GM18508 (cell line): ENCODE measurements around the gene MYO7A.

Experiments used
- ATAC-seq: cut with Tn5 transposase; IDR thresholded peaks from one replicate; pipeline ENCODE4 v1.9.1; 2021; ENCODE audit warnings: moderate number of reproducible peaks; ENCODE audit not compliant: insufficient read depth, unreplicated experiment

MYO7A gene

DNA sequence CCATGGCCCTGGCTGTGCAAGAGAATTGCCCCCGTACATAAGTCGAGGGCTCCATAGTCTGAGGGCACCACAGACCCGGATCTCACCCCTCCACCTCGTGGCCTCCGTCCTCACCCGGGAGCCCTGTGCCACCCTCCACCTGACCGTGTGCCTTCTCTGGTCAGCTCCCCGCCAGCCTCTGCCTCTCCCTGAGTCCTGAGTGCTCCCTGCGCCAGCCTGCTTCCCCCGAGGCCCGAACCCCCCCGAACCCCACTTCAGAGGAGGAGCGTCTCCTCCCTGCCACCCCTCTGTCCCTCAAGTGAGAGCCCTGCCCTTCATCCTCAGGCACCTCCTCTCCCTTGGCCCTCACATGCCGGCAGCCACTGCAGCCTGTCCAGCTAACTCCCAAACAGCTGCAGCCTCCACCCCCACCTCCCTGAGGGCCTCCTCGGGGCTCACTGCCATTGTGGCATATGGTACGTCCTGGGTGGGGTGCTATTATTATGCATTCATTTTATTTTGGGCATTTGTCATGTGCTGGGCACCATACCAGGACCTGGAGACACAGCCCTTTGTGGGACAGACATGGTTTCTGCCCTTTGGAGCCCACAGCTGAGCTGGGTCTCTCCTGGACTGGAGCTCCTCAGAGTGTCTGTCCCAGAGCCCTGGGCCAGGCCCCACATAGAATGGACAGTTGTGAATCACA lies 67.2 kb downstream of the MYO7A start:
- ATAC-seq: no peak

DNA sequence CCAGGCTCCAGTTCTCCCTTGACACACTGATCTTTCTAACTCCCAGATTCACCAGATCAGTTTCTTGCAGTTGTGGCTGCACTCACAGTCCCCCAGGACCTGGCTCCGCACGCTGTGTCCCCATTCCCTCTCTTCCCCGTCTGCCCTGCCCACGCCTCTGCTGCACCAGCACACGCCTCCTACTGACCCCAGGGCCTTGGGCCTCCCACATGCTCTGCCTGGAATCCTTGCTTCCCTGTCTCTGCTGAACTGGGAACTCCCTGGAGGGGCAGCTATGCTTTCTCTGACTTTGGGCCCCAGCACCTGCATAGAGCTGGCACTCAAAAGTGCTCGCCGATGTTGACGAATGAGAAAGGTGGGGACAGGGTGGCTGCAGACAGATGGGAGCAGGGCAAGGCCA lies 68.9 kb downstream of the MYO7A start:
- ATAC-seq: no peak

DNA sequence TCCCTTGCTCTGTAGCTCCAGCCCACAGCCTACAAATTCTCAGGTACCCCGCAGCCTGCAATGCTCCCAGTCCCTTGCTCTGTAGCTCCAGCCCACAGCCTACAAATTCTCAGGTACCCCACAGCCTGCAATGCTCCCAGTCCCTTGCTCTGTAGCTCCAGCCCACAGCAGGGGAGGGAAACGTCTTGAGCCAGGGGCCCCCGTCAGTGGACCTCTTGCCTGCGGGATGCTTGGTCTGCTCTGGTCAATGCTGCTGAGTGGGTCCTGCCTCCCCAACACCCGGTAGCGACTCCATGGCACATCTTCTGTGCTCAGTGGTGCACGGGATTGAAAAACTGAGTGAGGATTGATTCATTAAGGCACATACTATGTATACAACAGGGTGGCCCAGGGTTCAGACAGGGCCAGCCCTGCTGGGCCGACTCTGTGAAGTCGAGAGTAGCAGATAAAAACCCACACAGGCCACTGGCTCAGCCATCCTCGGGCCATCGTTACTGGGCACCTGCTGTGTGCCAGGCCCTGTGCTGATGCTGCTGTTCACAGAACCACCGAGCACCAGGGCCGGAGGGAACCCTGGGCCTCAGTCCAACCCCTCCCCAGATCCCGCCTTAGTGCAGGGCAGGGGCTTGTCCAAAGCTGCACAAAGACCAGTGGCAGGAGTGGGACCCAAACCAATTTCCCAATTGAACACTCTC lies 69.7 kb downstream of the MYO7A start:
- no peak for ATAC-seq

DNA sequence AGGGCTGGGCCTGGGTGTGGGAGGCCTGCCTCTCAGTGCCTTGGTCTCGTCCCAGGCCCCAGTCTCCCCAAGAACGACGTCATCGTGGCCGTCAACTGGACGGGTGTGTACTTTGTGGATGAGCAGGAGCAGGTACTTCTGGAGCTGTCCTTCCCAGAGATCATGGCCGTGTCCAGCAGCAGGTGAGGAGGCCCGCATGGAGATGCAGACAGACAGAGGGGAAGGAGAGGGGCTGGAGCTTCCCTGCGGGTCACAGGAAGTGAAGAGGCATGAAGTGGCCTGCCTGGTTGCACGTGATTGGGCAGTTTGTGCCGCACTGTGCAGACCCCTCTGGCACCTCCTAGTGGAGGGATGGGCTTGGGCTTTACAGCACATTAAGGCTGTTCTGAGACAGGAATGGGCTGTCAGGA lies 70.4 kb downstream of the MYO7A start:
- no peak for ATAC-seq

DNA sequence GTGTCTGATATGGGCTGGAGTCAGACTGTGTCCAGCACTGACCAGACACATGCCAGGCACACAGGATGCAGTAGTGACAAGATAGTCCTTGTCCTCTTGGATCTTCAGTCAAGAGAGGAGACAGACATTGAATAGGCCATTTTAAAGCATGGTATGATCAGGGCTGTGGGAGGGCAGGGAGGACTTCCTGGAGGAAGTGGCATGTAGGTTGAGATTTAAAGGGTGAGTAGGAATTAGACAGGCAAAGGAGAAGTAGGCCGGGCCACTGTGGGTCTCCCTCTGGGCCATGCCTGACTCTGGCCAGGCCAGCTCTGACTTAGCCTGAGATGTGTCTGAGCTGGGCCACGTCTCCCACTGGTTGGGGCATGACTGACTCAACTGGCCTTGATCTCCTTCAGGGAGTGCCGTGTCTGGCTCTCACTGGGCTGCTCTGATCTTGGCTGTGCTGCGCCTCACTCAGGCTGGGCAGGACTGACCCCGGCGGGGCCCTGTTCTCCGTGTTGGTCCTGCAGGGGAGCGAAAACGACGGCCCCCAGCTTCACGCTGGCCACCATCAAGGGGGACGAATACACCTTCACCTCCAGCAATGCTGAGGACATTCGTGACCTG lies 71.2 kb downstream of the MYO7A start:
- ATAC-seq: no peak

GRCh38 chr11:77200351-77201268 lies 72.6 kb downstream of the MYO7A start:
- ATAC-seq: no peak

DNA sequence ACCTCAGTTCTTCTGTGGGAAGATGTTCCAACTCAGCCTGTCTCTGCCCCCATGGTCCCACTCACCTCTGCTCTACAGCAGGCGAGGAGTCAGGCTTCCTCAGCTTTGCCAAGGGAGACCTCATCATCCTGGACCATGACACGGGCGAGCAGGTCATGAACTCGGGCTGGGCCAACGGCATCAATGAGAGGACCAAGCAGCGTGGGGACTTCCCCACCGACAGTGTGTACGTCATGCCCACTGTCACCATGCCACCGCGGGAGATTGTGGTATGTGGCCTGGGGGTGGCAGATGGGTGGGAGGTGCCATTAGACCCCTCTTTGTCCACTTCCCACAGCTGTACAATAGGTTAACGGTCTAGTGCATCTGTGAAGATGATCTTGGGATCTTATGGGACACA lies 73.3 kb downstream of the MYO7A start:
- ATAC-seq: no peak

DNA sequence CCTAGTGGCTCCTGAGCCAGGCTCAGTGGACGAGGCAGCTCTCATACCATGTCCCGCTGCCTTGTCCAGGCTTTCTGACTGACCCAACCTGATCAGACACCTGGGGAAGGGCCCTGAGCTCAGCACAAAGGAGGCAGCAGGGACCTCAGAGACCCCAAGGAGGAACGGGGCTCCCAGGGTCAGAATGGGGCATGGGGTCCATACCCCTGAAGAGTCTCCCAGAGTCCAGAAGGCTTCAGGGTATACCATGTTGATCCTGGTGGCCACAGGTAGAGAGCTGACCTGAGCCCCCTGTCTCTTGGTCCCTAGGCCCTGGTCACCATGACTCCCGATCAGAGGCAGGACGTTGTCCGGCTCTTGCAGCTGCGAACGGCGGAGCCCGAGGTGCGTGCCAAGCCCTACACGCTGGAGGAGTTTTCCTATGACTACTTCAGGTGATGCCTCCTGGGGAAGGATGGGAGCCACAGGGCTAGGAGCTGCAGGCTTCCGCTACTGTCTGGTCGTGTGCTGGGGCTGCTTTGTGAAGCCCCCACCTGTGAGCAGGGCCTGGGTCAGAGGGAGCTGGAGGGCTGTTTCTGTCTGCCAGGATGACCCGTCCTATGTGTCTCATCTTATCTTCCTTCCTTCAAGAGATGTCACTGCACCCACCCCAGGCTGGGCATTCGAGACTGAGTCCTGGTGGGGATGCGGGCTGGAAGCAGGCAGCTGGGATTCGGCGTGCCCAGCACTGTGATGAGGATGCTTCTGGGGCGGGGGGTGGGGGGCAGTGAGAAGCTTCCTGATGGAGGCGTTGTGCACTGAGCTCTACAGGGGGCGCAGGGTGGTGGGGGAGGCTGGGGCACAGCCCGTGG lies 74.2 kb downstream of the MYO7A start:
- no peak for ATAC-seq

DNA sequence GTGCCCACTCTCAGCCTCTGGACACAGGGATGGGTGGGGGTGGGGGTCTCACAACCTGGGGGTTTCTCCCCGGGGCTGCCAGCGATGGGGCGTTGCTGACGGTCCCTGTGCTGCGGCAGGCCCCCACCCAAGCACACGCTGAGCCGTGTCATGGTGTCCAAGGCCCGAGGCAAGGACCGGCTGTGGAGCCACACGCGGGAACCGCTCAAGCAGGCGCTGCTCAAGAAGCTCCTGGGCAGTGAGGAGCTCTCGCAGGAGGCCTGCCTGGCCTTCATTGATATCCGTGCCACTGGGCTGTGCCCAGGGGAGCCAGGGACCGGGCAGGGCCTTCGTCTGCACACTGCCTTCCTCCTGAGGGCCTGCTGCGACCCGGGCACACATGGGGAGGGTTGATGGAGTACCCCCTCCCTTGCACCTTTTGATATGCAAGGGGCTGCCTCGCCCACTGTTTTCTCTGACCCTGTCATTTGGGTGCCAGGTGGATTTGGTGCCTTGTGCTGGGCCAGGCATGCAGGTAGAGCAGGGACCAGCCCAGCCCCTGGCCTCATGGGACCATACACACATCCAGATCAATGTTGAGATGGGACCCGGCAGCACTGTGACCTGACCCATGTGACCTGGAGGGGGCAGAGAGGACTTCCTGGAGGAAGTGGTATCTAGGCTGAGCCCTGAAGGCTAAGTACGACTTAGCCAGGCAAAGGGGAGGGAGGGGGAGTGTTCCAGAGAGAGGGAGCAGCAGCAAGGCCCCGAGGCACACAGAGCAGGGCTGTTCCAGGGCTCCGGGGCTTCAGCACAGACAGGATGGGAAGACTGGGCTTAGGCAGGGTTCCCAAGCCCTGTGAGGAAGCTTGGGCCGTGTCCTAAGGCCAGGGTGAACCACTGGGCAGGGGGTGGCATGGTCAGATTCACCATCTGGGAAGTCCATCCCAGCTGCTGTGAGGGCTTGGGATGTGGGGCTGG lies 75.2 kb downstream of the MYO7A start:
- ATAC-seq: no peak

DNA sequence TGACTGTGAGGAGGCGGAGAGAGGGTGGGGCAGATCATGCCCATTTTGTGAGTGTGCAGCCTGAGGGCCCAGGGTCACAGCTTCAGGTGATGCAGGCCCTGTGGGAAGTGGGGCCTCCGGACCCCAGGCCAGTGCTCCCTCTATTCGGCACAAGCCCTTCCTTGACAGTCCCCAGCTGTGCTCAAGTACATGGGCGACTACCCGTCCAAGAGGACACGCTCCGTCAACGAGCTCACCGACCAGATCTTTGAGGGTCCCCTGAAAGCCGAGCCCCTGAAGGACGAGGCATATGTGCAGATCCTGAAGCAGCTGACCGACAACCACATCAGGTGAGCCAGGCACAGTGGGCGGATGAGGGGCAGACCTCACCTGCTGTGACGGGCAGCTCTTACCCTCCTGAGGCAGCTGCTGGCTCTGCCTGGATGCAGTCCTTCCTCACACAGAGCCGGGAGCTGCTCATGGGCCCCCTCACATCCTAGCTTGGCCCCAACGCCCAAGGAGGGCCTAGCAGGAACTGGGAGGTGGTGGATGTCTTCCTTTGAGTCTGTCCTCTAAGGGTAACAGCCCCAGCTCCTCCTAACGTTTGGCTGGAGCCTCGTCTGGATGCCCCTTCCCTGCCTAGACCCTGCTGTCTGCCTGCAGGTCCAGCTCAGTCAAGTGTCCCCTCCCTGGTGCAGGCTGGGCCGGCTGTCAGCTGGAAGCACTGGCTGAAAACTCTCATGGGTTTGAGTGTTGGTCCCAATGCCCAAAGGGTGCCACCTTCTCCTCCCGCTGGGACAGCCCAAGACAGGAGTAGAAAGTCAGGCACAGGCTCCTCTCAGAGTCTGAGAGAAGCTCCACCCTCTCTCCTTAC lies 76.1 kb downstream of the MYO7A start:
- no peak for ATAC-seq

DNA sequence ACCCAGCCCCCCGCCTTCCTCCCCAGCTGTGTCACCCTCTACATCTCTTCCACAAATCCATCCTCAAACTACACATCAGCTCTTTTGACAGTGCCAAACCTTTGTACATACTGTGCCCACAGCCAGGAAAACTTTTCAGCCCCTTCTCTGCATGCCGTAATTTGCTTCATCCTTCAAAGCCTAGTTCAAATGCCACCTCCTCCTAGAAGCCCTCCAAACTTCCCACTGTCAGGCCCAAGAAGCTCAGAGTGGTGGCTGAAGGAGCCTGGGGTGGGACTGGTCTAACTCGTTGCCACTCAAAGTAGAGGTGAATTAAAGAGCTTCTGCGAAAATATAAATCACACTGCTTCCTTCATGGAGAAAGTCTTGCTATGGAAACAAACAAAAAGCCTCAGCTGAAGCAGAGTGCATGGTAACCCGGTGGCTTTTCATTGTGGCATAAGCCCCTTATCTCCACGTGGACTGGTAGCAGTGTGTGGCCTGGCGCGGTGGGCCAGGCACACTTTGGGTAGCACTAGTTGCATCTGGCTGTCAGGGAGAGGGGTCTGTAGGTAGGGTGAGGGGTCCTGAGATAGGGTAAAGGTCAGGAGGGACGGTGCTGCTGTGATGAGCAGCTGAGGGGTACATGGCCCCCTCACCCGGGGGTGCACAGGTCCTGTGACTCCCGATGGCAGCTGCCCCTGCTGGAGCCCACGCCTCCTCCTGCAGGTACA lies 76.9 kb downstream of the MYO7A start:
- ATAC-seq: no peak

GRCh38 chr11:77205467-77206263 lies 77.6 kb downstream of the MYO7A start:
- ATAC-seq: no peak

GRCh38 chr11:77206264-77207018 lies 78.4 kb downstream of the MYO7A start:
- no peak for ATAC-seq

DNA sequence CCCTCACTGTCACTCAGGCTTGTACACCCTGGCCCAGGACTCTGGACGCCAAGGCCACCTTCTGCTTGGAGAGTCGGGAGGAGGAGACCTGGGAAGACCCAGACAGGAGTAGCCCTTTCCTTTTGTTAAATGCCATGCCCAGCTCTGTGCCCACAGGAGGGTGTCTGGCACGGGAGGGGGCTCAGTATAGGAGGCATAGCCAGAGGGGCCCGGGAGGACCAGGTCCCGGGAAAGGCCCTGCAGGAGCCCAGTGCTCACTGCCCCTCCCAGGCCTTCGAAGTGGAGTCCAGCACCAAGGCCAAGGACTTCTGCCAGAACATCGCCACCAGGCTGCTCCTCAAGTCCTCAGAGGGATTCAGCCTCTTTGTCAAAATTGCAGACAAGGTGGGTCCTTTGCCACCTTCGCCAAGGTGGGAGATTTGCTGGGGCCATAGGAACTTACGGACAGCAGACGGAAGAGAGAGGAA lies 79.0 kb downstream of the MYO7A start:
- ATAC-seq: no peak

GRCh38 chr11:77207618-77208313 lies 79.7 kb downstream of the MYO7A start:
- no peak for ATAC-seq
